ENCODE measurements around the gene ENTPD7. TPM values are rescaled to one million over a fixed set of nuclear protein-coding genes. Genes with fewer than 3 reads are reported as not detected.

ENTPD7 gene
- total RNA-seq, 1 experiment from 2014 or later = 14.5 TPM

DNA sequence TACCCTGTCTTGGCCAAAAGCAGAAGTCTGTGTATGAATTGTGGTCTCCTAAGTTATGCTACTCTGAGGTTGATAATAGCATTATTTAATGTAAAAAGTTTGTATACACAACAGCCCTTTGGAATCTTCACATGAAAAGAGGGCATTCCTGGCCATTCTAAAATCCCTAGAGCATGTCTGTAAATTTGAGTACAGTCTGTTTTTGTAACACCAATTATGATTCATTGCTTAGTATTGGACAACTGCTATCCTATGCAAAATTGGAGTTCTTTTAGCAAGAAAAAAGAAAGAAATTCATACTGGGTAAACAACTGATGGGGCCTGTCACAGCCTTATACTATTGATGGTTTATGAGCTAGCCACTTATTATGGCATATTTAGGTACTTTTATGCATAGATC is 82.9 kb downstream of the ENTPD7 start:
- DNase-seq = no peak
- H4K20me1 ChIP-seq (ENCODE audit: control insufficient read depth, insufficient read depth, insufficient read length) = no peaks in the 10 kb centered on the region
- H3K4me2 ChIP-seq (ENCODE audit: insufficient read depth, insufficient read length, low read length) = no peak overlapping the region
- no peak overlapping the region for H3K56ac ChIP-seq (ENCODE audit: insufficient read length, low read depth, low read length)
- H4K5ac ChIP-seq (ENCODE audit: insufficient read length, low read depth, low read length) = no peak overlapping the region
- no peak overlapping the region for H4K91ac ChIP-seq (ENCODE audit: insufficient read length, low read depth, low read length)
- no peaks in the 10 kb centered on the region for H3K27me3 ChIP-seq (ENCODE audit: insufficient read depth, low read length)
- Mint-ChIP-seq H3K4me1 (no peaks in the 10 kb centered on the region), H3K27ac (no peak overlapping the region), H3K9me3 (peaks cover 3 to 7% of the 10 kb centered on the region in 2 experiments; a peak in 2 of 5 replicates), H3K36me3 (ENCODE audit: insufficient read depth in 1 of 3, low read depth in 3 of 3) (peaks cover 46 to 86% (median 81%) of the 10 kb centered on the region in 3 experiments), H3K4me3 (no peak overlapping the region), H3K27me3 (ENCODE audit: low read depth) (no peaks in the 10 kb centered on the region)
- H2BK120ac ChIP-seq (ENCODE audit: low read depth, low read length, poor library complexity, severe bottlenecking) = no peak overlapping the region
- H3K79me2 ChIP-seq (ENCODE audit: insufficient read depth, low read length) = no peaks in the 10 kb centered on the region
- no peak overlapping the region for H3K14ac ChIP-seq (ENCODE audit: insufficient read depth, low read length)
- H3K4ac ChIP-seq (ENCODE audit: low read depth, low read length) = no peak overlapping the region
- no peaks in the 10 kb centered on the region for H3K23me2 ChIP-seq (ENCODE audit: insufficient read length, low read depth, low read length, poor library complexity, severe bottlenecking)
- H3K4me1 ChIP-seq (ENCODE audit: insufficient read depth, low read length) = no peaks in the 10 kb centered on the region
- no peak overlapping the region for H2AFZ ChIP-seq (ENCODE audit: low read length)
- no peak overlapping the region for H2BK20ac ChIP-seq (ENCODE audit: low read depth, low read length, poor library complexity, severe bottlenecking)
- no peak overlapping the region for H3K27ac ChIP-seq (ENCODE audit: insufficient read length, low read depth, low read length)
- H3K23ac ChIP-seq (ENCODE audit: insufficient read length, low read depth, low read length) = no peak overlapping the region
- H3K9me3 ChIP-seq (ENCODE audit: control insufficient read depth, low read depth, low read length) = no peaks in the 10 kb centered on the region
- no peak overlapping the region for H3T11ph ChIP-seq (ENCODE audit: low read length)
- TF ChIP-seq, protein P1, sequence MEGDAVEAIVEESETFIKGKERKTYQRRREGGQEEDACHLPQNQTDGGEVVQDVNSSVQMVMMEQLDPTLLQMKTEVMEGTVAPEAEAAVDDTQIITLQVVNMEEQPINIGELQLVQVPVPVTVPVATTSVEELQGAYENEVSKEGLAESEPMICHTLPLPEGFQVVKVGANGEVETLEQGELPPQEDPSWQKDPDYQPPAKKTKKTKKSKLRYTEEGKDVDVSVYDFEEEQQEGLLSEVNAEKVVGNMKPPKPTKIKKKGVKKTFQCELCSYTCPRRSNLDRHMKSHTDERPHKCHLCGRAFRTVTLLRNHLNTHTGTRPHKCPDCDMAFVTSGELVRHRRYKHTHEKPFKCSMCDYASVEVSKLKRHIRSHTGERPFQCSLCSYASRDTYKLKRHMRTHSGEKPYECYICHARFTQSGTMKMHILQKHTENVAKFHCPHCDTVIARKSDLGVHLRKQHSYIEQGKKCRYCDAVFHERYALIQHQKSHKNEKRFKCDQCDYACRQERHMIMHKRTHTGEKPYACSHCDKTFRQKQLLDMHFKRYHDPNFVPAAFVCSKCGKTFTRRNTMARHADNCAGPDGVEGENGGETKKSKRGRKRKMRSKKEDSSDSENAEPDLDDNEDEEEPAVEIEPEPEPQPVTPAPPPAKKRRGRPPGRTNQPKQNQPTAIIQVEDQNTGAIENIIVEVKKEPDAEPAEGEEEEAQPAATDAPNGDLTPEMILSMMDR (conservative IDR thresholded peaks at IDR 0.05) = no peak
- H2BK12ac ChIP-seq (ENCODE audit: insufficient read length, low read depth, low read length) = no peak overlapping the region
- no peak overlapping the region for H3K9ac ChIP-seq (ENCODE audit: extremely low read depth, insufficient read length, low read length)
- H2BK5ac ChIP-seq (ENCODE audit: insufficient read length, low read length) = no peak overlapping the region
- H3K79me1 ChIP-seq (ENCODE audit: insufficient read depth, low read depth, low read length, poor library complexity, severe bottlenecking) = no peaks in the 10 kb centered on the region
- H3K18ac ChIP-seq (ENCODE audit: insufficient read length, low read depth, low read length) = no peak overlapping the region
- no peak overlapping the region for H2AK5ac ChIP-seq (ENCODE audit: insufficient read length, low read length)
- H4K8ac ChIP-seq (replicated peaks; ENCODE audit: insufficient read length, low read depth, low read length) = no peak overlapping the region
- H2BK15ac ChIP-seq (ENCODE audit: low read depth, low read length) = no peak overlapping the region
